NT2/D1 (cell line): ENCODE data around the gene ZBTB45.

Experiments
- DNase-seq: peaks from one replicate; pipeline ENCODE4 v3.0.0-alpha.2; 2011; ENCODE audit warnings: low read depth, low spot score
- H3K27me3 ChIP-seq: 2 replicates; pipeline ENCODE4 v1.6.0; 2011; ENCODE audit warnings: mild to moderate bottlenecking; ENCODE audit not compliant: insufficient read length, insufficient read depth
- H3K36me3 ChIP-seq: 2 replicates; pipeline ENCODE4 v1.6.1; 2011; ENCODE audit warnings: mild to moderate bottlenecking, low read length, mixed read lengths; ENCODE audit not compliant: insufficient read depth, insufficient read length
- H3K4me1 ChIP-seq: 2 replicates; pipeline ENCODE4 v1.5.1; 2011; ENCODE audit not compliant: insufficient read depth, insufficient read length
- H3K4me3 ChIP-seq: 2 replicates; pipeline ENCODE4 v1.5.1; 2011; ENCODE audit warnings: low read depth; ENCODE audit not compliant: insufficient read length
- H3K9ac ChIP-seq: 2 replicates; pipeline ENCODE4 v1.6.0; 2011; ENCODE audit warnings: low read depth; ENCODE audit not compliant: insufficient read length
- H3K9me3 ChIP-seq: 2 replicates; pipeline ENCODE4 v1.5.1; 2011; ENCODE audit warnings: mild to moderate bottlenecking, low read length; ENCODE audit not compliant: insufficient read depth
- SUZ12 ChIP-seq: IDR thresholded peaks from 2 replicates; pipeline ENCODE4 v1.6.1; 2011; ENCODE audit not compliant: insufficient read length, insufficient read depth; ENCODE audit errors: extremely low read depth
- YY1 ChIP-seq: IDR thresholded peaks from 2 replicates; pipeline ENCODE4 v1.6.1; 2011; ENCODE audit not compliant: insufficient read length, insufficient read depth
- ZNF274 ChIP-seq: IDR thresholded peaks from 2 replicates; pipeline ENCODE4 v1.6.1; 2011; ENCODE audit warnings: mild to moderate bottlenecking, low read depth, low read length

ZBTB45 gene

DNA sequence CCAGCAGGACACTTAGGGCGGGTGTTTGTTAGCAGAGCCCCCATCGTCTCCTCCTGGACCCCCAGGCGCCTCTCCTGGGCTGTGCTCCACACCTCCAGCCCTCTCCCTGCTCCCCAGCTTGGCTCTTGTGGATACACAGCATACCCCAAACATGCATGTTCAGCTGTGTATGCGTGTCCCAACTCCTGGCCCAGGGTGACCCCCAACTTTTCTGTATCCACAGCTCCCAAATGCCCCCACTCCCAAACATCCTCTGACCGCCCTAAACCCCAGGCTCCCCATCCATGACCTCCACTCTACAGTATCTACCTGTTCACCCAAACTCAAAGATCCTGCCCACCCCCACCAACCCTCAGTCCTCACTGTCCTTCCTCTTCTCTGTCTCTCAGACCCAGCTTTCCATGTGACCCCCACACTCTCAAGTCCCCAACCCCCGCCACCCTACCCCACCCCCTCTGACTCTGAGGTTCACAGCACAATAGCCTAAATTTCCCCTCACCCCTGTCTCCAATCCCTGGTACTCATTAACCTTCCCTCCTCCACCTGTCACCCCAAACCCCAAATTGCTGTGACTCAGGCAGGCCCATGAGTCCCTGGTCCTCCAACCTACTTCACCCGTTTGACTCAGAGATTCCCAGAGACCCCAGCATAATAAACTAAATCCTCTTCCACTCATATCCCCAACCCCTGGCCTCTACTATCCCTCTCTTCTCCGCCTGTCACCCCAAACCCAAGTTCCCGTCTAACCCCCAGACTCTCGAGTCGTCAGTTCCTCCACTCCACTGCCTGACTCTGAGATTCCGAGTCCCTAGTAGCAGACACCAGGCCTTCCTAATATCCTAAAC is 37.8 kb upstream of the ZBTB45 start:
- Histone ChIP-seq H3K9ac (peak overlapping the region; percentile 76), H3K4me1 (no peaks in the 10 kb centered on the region), H3K4me3 (peak overlapping the region; percentile 50), H3K36me3 (peaks cover 43% of the 10 kb centered on the region), H3K27me3 (no peaks in the 10 kb centered on the region), H3K9me3 (no peaks in the 10 kb centered on the region)
- TF ChIP-seq YY1: no peak
- no peak for TF ChIP-seq SUZ12
- TF ChIP-seq ZNF274: no peak
- no peak for DNase-seq

DNA sequence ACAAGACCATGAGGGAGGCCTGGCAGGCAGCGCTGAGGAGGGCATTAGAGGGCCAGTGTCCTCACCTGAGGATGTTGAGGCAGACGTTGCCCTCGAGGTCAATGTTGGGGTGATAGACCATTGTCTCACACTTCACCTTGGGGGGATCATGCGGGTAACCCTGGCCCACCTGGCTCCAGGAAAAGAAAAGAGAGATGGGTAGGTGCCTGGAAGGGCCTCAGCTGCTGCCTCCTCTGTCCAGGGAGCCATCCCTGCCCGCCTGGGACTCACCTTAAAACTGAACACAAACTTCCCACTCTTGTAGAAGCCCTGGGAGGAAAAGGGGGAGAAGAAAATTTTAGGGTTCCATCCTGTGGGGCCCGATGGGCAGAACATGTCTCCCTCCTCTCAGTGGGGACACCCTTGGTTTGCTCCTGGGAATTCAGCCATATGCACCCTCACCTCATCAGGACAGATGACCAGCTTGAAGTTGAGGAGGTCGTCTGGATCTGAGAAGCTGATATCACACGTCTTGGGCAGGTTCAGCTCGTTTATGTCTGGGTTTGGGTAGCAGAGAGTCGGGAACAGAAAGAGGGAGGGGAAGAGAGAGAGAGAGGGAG is 37.1 kb upstream of the ZBTB45 start:
- Histone ChIP-seq H3K9ac (peak overlapping the region; percentile 50), H3K9me3 (no peaks in the 10 kb centered on the region), H3K36me3 (peaks cover 43% of the 10 kb centered on the region), H3K4me3 (peak overlapping the region; percentile 50), H3K4me1 (no peaks in the 10 kb centered on the region), H3K27me3 (no peaks in the 10 kb centered on the region)
- TF ChIP-seq ZNF274 (no peak), YY1 (no peak), SUZ12 (no peak)
- DNase-seq: no peak

DNA sequence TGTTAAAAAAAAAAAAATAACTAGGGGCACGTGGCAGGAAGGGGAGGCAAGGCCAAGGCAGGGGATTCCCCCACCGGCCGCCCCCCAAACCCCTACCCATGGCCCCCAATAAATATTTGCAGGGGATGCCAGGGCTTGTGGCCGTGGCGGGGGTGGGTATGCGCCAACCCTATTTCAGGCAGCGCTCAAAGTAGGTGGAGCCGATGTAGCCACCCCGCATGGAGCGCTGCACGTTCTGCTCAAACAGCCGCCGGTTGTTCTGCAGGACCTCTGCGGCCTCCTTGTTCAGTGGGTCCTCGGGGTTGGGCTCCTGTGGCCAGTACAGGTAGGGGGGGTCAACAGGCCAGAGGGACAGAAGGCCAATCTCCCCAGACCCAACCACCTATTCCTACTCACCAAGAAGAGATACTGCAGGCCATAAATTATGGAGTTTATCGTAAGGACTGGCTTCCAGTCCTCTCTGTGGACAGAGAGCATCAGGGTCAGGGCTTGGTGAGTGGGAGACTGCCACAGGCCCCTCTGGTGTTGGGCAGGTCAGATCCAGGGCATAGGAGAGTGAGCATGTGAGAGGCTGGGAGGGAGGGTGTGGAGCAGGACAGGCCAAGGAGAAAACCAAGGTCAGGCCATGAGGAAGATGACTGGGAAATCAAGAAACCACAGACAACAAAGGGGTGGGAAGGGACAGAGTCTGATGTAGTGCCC is 36.5 kb upstream of the ZBTB45 start:
- Histone ChIP-seq H3K4me1 (no peaks in the 10 kb centered on the region), H3K9ac (no peak overlapping the region), H3K36me3 (peaks cover 46% of the 10 kb centered on the region), H3K9me3 (no peaks in the 10 kb centered on the region), H3K27me3 (no peaks in the 10 kb centered on the region), H3K4me3 (no peak overlapping the region)
- TF ChIP-seq YY1 (no peak), SUZ12 (no peak), ZNF274 (no peak)
- no peak for DNase-seq

DNA sequence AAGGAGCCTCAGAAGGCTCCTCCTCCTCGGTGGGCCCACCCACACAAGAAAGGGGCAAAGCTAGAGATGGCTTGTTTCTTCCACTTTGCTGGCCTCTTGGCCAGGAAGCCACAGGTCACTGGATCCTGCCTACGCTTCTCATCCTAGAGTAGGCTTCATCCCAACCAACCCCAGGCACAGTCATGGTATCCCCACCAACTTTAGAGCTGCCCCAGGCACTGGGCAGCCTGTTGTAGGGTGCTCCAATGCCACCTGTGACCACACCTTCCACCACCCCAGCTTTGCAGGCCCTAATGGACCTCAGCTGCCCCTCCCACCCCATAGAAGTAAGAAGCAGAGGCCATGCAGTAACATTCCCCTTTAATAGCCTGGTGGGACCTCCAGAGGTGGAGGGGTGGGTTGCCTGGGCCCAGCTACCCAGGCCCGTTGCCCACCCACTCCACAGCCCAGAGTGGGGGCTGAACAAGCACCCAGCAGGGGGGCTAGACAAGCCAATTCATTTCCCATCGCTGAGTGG is 35.8 kb upstream of the ZBTB45 start:
- peak overlapping the region; percentile 87 for H3K4me3 ChIP-seq
- no peak for DNase-seq
- H3K9me3 ChIP-seq: no peaks in the 10 kb centered on the region
- TF ChIP-seq ZNF274: no peak
- TF ChIP-seq YY1: no peak
- no peak for TF ChIP-seq SUZ12
- peaks cover 49% of the 10 kb centered on the region for H3K36me3 ChIP-seq
- H3K4me1 ChIP-seq: no peaks in the 10 kb centered on the region
- H3K9ac ChIP-seq: peak overlapping the region; percentile 80
- no peaks in the 10 kb centered on the region for H3K27me3 ChIP-seq

DNA sequence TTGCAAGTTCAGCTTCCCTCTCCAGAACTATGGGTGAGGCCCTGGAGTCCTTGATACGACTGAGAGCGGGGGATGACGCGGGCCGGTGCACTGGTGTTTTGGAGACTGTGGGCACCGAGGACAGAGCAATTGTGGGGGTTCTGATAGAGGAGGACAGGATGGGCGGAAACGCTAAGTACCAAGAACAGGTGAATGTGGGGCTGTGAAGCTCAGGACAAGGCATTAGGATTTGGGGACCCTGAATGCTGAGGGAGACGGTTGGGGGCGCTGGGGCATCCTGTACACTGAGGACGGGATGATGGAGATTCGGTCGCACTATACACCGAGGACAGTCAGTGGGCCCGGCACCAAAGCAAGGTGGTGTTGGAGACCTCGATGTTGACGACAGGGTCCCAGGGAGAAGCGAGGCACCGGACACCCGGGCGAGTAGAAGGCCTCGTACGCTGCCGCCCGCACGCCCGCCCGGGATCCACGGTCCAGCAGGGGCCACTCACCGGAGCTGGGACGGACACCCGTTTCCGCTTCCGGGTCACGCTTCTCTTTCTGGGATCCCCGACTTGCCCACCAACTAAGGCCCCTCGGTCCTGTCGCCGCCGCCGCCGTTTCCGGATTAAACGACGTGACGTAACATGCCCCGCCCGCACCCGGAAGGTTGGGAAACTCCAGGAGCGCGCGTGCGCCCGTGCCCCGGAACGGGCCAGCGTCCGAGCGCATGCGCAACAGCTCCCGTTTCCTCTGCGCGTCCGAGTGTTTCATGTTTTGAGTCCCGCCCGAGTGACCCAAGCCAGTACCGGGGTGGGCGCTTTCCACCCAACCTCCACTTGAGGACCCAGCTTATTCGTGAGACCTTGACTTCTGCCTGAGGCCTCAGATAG is 35.1 kb upstream of the ZBTB45 start, which contains the start of gene CHMP2A:
TSS of gene CHMP2A (minus strand) at position 612 of the 875 bp plus-strand sequence. CDS start 893 bp downstream, outside the sequence.
- Histone ChIP-seq H3K27me3 (no peaks in the 10 kb centered on the region), H3K4me1 (no peaks in the 10 kb centered on the region), H3K9me3 (no peaks in the 10 kb centered on the region), H3K4me3 (peak within 1 kb of the TSS; percentile 87), H3K9ac (peak within 1 kb of the TSS; percentile 96), H3K36me3 (peaks cover 53% of the 10 kb centered on the region)
- TF ChIP-seq SUZ12 (no peak), ZNF274 (no peak), YY1 (no peak)
- peak; percentile 86 for DNase-seq

DNA sequence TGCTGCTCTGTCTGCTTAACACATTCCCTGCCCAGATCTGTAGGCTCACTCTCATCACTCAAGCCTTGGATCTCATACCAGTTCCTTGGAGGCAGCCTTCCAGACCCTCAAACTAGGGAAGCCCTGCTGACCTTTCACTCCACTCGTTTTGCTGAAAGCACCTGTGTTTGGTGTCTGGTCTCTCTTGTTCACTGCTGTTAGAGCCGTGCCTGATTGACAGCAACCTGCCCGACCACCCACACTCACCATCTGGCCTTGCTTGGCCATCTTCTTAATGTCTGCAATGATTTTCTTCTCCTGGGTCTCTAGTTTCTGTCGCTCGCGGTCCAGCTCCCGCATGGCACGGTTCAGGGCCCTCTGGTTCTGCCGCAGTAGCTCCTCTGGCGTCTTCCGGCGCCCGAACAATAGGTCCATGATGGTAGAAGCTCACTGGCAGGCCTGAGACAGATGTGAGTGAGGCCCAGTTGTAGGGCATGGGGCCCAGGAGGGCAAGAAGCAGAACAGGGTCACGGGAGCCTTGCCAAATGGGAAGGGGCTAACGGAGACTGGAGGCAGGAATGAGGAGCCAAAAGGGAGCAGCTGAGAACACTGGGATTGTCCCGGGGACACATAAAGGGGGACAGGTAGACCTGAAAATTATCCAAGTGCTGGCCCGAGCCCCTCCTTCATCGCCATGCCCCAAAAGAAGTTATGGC is 34.3 kb upstream of the ZBTB45 start:
- Histone ChIP-seq H3K27me3 (no peaks in the 10 kb centered on the region), H3K4me3 (peak overlapping the region; percentile 87)

More for the DNA sequence above, 34.3 kb upstream of the ZBTB45 start:
- Histone ChIP-seq H3K9me3 (no peaks in the 10 kb centered on the region), H3K9ac (peak overlapping the region; percentile 96), H3K36me3 (peaks cover 61% of the 10 kb centered on the region), H3K4me1 (no peaks in the 10 kb centered on the region)
- no peak for TF ChIP-seq SUZ12
- no peak for TF ChIP-seq YY1
- TF ChIP-seq ZNF274: no peak
- DNase-seq: no peak
